Pericardium fibroblast (primary cell): Measurements from ENCODE around the gene FREY1. TPM values are rescaled to one million over a fixed set of nuclear protein-coding genes. Genes with fewer than 3 reads are reported as not detected.

Experiments used
- total RNA-seq: library from RNA; depleted of rRNA; stranded (reverse); fragments of >200 nt; gene quantifications from 2 replicates; pipeline ENCODE4 v1.2.3, GENCODE V29; 2015

The FREY1 gene
- 0.23 TPM in 1 of 2 replicates, not detected in the other for total RNA-seq

DNA sequence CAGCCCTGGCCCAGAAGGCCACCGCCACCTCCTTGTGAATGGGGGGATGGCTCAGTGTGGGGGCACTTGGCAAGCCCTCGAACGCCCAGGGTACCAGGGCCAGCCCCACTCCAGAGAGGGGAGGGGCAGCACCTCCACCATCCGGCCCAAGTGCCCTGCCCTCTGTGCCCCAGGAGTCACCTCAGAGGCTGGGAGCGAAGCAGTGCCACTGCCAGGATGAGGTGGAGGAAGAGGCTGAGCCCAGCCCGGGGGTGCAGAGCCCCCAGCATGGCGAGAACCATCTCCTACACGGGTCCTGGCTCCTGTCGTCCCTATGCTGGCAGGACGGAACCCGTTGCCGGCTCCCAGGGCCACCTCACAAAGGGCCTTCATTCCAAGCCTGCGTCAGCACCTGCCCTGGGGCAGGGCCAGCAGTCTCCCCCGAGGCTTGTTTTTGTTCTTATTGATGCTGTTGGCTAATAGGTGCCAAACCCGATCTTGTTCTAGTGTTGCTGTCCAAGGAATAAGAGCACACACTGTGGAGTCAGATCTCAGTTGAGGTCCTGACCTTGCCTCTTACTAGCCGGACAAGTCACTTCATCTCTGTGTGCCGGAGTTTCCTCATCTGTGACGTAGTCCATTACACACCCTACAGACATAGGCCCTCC, at the start of gene FREY1:
FREY1 (minus strand) TSS at position 307 of the 647 bp plus-strand sequence; CDS start at position 281, 26 bp downstream.

GRCh38 chr11:45922425-45923082, 15.5 kb upstream of the FREY1 start, which contains the start of gene LARGE2:
Gene LARGE2 (plus strand): TSS chr11:45922656. CDS start chr11:45922883, 227 bp downstream.

GRCh38 chr11:45917623-45918330, 10.7 kb upstream of the FREY1 start, which contains the start of gene PEX16:
Gene PEX16 (minus strand): TSS chr11:45917877. CDS start chr11:45917811, 66 bp downstream.

DNA sequence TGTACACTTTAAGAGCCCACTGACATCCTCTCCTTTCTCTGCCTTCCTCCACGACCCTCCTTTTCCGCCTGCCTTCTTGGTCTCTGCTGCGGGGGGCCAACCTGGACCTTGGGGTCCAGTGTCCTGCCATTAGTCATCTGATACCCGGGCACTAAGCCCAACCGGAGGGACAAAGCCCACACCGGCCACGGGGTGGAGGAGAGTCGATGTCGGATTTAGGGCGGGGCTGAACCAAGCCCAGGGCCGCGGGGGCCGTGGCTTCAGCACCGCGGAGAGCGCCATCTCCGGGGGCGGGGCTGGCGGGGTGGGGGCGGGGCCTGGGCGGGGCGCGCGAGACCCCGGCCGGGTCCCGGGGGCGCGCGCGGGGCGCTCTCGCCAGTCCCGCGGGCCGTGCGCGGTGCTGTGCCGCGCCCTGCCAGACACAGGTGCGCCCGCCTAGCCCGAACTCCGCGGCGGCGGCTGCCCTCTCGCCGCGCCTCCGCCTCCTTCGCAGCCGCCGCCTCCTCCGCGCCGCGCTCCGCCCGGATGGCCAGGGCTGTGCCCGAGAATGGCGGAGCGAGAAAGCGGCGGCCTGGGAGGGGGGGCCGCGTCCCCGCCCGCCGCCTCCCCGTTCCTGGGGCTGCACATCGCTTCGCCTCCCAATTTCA, 21.7 kb downstream of the FREY1 start, which contains the start of gene MAPK8IP1:
MAPK8IP1 (plus strand) TSS at position 378 of the 647 bp plus-strand sequence; CDS start at position 548, 170 bp downstream.

Other genes with a start within 250 kb of the FREY1 start
- gene CHST1, start 241.6 kb downstream of the FREY1 start, total RNA-seq = 6.3 and 7.2 TPM in 2 replicates
- gene SLC35C1, start 102.1 kb downstream of the FREY1 start, total RNA-seq = 13.8 and 32.9 TPM in 2 replicates
- 7.1 and 14.1 TPM in 2 replicates for gene CRY2, start 59.8 kb downstream of the FREY1 start, total RNA-seq
- 8.6 and 10.0 TPM in 2 replicates for gene MAPK8IP1, start 21.6 kb downstream of the FREY1 start, total RNA-seq
- 25.1 and 26.2 TPM in 2 replicates for gene PEX16, start 10.6 kb upstream of the FREY1 start, total RNA-seq
- not detected in 2 replicates for gene LARGE2, start 15.4 kb upstream of the FREY1 start, total RNA-seq
- gene PHF21A, start 214.2 kb upstream of the FREY1 start, total RNA-seq = 13.8 and 18.6 TPM in 2 replicates